Measurements from ENCODE around the gene MAB21L1.

DNA sequence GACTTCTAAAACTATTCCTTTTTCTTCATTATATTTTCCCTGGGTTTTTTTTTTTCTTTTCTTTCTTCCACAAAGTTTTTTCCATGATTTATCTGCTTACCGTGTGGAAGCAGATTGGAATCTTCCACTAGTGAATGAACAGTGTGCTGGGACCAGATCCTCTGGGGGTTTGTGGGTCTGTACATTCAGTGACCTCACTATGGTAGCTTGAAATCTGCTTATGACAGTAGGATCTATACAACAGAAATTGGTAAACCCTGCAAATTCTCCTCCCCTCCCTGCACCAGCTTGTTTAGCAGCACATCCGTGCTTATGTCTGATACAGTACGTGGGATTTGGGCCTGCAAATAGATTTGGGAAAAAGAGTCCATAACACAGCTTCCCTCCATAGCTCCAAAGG, 26.0 kb upstream of the MAB21L1 start:
- TF ChIP-seq, protein P1, sequence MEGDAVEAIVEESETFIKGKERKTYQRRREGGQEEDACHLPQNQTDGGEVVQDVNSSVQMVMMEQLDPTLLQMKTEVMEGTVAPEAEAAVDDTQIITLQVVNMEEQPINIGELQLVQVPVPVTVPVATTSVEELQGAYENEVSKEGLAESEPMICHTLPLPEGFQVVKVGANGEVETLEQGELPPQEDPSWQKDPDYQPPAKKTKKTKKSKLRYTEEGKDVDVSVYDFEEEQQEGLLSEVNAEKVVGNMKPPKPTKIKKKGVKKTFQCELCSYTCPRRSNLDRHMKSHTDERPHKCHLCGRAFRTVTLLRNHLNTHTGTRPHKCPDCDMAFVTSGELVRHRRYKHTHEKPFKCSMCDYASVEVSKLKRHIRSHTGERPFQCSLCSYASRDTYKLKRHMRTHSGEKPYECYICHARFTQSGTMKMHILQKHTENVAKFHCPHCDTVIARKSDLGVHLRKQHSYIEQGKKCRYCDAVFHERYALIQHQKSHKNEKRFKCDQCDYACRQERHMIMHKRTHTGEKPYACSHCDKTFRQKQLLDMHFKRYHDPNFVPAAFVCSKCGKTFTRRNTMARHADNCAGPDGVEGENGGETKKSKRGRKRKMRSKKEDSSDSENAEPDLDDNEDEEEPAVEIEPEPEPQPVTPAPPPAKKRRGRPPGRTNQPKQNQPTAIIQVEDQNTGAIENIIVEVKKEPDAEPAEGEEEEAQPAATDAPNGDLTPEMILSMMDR (conservative IDR thresholded peaks at IDR 0.05; ENCODE audit: low read depth in 2 of 2) = no peak
- TF ChIP-seq POLR2AphosphoS5 (IDR thresholded peaks at IDR 0.05; ENCODE audit: low read depth) (no peak), EZH2phosphoT487 (IDR thresholded peaks at IDR 0.05; ENCODE audit: unreplicated experiment) (no peak), EZH2 (IDR thresholded peaks at IDR 0.05; ENCODE audit: low read depth, unreplicated experiment) (no peak), JUNB (IDR thresholded peaks at IDR 0.05; ENCODE audit: unreplicated experiment) (no peak), CREB1 (CRISPR knock-in tag; IDR thresholded peaks at IDR 0.05; ENCODE audit: low read depth) (no peak), ZNF114 (CRISPR knock-in tag; IDR thresholded peaks at IDR 0.05) (no peak), STAT1 (IDR thresholded peaks at IDR 0.05; ENCODE audit: unreplicated experiment) (no peak)
- TF ChIP-seq, protein P2, sequence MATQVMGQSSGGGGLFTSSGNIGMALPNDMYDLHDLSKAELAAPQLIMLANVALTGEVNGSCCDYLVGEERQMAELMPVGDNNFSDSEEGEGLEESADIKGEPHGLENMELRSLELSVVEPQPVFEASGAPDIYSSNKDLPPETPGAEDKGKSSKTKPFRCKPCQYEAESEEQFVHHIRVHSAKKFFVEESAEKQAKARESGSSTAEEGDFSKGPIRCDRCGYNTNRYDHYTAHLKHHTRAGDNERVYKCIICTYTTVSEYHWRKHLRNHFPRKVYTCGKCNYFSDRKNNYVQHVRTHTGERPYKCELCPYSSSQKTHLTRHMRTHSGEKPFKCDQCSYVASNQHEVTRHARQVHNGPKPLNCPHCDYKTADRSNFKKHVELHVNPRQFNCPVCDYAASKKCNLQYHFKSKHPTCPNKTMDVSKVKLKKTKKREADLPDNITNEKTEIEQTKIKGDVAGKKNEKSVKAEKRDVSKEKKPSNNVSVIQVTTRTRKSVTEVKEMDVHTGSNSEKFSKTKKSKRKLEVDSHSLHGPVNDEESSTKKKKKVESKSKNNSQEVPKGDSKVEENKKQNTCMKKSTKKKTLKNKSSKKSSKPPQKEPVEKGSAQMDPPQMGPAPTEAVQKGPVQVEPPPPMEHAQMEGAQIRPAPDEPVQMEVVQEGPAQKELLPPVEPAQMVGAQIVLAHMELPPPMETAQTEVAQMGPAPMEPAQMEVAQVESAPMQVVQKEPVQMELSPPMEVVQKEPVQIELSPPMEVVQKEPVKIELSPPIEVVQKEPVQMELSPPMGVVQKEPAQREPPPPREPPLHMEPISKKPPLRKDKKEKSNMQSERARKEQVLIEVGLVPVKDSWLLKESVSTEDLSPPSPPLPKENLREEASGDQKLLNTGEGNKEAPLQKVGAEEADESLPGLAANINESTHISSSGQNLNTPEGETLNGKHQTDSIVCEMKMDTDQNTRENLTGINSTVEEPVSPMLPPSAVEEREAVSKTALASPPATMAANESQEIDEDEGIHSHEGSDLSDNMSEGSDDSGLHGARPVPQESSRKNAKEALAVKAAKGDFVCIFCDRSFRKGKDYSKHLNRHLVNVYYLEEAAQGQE (IDR thresholded peaks at IDR 0.05; ENCODE audit: unreplicated experiment) = no peak
- TF ChIP-seq, protein P3, sequence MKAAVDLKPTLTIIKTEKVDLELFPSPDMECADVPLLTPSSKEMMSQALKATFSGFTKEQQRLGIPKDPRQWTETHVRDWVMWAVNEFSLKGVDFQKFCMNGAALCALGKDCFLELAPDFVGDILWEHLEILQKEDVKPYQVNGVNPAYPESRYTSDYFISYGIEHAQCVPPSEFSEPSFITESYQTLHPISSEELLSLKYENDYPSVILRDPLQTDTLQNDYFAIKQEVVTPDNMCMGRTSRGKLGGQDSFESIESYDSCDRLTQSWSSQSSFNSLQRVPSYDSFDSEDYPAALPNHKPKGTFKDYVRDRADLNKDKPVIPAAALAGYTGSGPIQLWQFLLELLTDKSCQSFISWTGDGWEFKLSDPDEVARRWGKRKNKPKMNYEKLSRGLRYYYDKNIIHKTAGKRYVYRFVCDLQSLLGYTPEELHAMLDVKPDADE (IDR thresholded peaks at IDR 0.05) = no peak

Data from GM23338 (cell line).